GM19463 (cell line): ENCODE results near the gene ABHD1.

ENCODE experiments used
- ATAC-seq: cut with Tn5 transposase; IDR thresholded peaks from one replicate; pipeline ENCODE4 v1.9.1; 2021; ENCODE audit warnings: mild to moderate bottlenecking, moderate library complexity; ENCODE audit not compliant: unreplicated experiment

ABHD1 gene

DNA sequence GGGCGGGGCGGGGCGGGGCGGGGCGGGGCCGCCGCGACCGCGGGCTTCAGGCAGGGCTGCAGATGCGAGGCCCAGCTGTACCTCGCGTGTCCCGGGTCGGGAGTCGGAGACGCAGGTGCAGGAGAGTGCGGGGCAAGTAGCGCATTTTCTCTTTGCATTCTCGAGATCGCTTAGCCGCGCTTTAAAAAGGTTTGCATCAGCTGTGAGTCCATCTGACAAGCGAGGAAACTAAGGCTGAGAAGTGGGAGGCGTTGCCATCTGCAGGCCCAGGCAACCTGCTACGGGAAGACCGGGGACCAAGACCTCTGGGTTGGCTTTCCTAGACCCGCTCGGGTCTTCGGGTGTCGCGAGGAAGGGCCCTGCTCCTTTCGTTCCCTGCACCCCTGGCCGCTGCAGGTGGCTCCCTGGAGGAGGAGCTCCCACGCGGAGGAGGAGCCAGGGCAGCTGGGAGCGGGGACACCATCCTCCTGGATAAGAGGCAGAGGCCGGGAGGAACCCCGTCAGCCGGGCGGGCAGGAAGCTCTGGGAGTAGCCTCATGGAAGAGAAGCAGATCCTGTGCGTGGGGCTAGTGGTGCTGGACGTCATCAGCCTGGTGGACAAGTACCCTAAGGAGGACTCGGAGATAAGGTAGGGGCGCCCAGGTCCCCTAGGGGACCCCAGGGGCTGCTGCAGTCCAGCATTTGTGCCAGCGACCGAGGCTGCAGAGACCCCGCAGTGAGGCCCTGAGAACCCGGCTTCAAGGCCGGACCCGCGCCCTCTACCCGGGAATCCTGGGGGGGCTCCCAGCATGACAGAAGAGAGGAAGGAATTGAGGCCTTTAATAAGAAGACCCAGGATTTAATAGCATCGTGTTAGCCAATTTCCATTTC is 36.7 kb upstream of the ABHD1 start, which contains the start of gene KHK:
Gene KHK (plus strand): TSS at position 49 of the 870 bp plus-strand sequence. CDS start 488 bp downstream, at position 537.
- peak; percentile 5 for ATAC-seq

DNA sequence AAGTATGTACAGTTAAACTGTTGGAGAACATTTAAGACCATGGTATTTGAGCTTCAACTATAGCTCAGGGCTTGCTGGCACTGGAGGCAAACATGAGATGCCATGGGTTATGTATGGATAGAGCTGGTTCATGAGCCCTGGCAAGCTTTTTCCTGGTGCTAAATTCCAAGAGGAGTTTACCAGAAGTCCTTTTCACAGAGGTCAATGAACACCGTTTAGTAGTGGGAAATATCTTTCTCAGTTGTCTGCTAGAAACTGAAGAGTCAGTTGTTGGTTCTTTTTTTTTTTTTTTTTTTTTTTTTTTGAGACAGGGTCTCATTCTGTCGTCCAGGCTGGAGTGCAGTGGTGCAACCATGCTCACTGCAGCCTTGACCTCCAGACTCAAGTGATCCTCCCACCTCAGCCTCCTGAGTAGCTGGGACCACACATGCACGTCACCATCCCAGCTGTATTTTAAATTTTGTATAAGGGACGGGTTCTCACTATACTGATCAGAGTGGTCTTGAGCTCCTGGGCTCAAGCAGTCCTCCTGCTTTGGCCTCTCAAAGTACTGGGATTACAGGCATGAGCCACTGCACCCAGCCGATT is 35.7 kb upstream of the ABHD1 start:
- no peak for ATAC-seq

DNA sequence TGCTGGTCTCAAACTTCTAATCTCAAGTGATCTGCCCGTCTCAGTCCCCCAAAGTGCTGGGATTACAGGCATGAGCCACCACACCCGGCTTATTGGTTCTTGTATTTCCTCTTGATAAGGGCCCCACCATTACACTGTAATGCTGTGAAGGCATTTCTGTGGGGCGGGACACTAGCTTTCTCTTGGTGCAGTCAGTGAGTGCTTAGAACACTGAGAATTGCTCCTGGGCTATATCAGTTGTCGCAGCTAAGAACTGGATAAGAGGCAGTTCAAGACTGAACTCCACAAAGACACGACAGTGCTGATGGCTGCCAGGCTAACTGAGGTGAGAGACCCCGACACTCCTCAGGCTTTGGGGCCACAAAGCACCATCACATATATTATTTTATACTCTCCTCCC is 35.0 kb upstream of the ABHD1 start:
- no peak for ATAC-seq

DNA sequence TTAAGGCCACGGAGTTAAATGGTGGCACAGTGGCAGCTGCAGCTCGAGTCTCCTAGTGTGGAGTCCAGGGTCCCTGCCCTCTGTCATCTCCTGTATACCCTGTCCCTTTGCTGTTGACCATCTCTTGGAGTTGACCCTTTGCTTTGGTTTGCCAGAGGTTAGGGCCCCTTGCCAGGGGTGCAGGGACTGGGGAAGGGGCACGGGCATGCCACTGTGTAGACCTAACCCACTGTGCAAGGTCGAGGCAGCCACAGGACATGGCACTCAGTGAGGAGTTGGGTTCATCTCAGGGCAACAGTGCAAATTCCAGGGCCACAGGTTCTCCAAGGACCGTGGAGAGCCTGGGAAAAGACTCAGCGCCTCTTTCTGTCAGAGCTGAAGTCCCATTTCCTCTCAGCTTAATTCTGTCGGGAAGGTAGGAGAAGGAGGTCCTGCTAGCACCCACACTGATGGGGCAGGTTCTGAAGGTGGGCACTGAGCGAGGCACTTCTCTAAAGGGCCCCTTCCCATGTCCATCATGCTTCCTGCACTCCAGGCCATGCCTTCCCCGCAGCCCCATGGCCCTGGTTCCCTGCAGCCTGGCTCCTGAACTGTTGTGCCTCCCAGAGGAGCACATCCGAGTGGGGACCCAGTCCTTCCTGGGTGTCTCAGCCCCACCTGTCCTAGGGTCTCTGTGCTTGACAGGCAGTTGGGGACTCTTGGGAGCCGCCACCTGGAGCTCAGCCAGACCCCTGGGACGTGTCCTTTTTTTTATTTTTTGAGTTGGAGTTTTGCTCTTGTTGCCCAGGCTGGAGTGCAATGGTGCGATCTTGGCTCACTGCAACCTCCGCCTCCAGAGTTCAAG is 34.3 kb upstream of the ABHD1 start:
- ATAC-seq = no peak

DNA sequence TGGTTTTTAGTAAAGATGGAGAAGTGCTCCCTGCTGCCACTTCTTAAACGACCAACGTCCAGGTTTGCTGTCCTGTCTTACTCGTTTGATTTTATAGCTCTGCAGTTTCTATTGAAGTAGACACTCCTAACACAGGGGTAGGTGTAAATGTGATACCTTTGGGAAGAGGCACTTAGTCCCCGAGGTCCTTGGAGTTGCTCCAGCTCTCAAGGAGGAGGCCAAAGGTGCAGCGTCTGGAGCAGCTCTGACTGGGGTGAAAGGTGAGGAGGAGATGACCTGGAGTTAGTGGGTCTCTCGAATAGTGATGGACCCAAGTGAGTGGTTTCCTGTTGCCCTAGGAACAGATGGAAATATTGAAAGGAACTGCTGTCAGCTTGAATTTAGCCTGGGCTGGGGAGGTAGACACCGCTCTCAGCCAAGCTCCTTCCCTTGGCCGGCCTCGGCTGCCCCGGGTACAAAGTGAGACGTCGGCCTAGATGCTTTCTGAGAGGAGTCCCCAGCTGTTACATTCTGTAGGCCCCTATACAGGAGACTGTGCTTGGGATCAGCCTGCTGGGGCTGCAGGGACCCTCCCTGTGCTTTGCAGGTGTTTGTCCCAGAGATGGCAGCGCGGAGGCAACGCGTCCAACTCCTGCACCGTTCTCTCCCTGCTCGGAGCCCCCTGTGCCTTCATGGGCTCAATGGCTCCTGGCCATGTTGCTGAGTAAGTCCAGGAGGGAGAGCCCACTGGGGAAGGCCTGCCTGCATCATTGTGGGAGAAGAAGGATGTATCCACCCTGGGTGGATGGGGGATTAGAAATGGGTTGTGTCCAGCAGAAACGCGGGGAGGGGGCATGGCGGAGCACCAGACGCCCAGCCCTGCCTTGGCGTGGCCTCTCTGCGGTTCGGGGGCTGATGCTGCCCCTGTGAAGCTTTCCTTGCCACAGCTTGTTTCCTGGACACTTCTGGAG is 31.6 kb upstream of the ABHD1 start:
- ATAC-seq = no peak

DNA sequence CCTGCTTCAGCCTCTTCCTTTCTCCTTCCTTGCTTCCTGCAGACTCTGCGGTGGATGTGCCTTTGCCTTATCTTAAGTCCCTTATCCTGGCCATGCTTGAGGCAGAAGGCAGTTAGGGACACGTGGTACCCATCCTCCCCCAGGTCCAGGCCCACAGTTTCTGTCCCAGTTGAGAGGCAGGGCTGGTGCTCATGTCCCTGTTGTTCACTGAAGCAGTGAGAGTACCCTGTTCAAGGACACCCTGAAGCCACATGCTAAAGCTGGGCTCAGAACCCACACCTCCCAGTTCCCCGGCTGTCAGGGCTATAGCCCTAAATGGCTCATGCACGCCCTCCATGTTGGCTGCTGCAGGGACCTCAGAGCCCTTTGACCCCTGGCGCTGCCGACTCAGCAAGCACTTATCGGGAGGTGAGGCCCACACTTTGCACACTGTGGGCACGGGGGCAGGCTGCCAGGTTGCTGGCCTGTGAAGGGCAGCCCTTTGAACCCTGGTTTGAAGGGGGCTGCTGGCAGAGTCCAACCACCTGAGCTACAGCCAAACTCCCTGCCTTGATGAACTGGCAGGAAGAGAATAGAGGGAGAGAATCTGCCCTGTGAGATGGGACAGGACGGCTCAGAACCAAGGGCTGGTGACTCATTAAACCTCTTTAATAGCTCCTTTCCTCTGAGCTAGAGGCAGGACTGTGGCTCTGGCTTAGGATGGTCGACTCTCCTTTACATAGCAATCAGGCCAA is 30.8 kb upstream of the ABHD1 start:
- no peak for ATAC-seq

DNA sequence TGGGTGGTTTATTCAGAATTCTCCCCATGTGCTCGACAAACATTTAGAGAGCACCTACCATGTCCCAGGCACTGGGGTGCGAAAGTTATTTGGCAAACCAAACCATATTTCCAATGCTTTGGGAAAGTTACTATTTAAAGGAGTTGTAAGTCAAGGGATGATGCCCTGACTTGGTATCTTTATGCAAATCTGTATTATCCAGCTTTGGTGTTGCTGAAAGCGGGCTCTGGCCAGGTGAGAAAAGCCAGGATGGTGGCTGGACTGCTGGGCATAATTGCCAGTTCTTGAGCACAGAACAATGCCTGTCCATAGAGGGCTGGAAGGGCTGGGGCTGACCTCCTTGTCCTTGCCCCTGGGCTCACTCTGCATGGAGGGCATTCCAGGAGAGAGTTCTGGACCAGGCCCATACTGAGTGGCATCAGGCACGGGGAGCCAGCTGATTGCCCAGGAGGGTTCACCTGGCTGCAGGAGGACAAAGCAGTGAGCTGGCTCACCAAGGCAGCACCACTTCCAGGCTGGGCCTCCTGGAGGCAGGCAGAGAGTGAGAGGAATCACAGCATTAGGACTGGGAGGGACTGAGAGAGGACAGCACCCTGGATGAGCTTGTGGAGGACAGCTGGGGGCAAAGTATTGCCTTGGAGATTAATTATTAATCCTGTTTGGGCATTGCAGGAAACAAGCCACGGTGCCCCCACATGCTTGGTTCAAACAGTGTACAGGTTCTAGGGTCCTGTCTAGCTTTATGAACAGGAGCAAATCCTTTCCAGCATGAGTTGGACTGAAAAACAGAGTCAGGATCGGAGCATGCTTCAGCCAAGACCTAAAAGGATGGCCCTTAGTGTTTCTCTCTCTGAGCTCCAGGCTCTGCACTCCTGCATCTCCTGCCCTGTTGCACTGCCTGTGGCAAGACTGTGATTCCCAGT is 29.9 kb upstream of the ABHD1 start:
- ATAC-seq = no peak

DNA sequence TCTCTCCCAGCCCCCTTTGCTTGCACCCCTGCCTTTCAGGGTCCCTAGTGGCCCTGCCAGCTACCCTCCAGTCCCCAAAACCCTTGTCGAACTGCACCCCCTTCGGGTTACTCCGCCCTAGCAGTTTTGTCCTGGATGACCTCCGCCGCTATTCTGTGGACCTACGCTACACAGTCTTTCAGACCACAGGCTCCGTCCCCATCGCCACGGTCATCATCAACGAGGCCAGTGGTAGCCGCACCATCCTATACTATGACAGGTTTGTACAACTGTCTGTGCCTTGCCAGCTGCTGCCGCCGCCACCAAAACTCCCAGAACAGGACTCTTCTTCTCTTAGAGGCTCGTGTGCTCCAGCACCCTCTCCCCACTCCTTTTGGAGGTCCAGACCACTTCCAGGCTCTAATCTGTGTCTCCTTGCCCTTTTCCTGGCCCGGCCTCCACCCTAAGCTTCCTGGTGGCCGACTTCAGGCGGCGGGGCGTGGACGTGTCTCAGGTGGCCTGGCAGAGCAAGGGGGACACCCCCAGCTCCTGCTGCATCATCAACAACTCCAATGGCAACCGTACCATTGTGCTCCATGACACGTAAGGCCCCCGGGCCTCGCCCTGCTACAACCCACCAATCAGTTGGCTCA is 29.1 kb upstream of the ABHD1 start:
- no peak for ATAC-seq

DNA sequence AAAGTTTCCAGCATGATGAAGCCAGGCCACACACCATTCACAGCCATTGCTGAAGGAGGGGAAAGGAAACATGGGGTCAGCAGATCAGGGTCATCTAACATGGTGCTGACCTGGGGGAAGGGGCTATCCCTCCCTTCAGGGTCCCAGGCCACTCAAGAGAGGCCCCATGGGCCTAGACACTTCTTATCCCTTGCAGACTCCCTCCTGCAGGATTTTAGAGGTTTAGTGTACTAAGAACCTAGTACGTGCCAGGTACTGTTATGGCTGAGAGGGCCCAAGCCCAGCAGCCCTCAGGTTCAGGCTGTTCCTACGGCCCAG is 28.2 kb upstream of the ABHD1 start:
- no peak for ATAC-seq

DNA sequence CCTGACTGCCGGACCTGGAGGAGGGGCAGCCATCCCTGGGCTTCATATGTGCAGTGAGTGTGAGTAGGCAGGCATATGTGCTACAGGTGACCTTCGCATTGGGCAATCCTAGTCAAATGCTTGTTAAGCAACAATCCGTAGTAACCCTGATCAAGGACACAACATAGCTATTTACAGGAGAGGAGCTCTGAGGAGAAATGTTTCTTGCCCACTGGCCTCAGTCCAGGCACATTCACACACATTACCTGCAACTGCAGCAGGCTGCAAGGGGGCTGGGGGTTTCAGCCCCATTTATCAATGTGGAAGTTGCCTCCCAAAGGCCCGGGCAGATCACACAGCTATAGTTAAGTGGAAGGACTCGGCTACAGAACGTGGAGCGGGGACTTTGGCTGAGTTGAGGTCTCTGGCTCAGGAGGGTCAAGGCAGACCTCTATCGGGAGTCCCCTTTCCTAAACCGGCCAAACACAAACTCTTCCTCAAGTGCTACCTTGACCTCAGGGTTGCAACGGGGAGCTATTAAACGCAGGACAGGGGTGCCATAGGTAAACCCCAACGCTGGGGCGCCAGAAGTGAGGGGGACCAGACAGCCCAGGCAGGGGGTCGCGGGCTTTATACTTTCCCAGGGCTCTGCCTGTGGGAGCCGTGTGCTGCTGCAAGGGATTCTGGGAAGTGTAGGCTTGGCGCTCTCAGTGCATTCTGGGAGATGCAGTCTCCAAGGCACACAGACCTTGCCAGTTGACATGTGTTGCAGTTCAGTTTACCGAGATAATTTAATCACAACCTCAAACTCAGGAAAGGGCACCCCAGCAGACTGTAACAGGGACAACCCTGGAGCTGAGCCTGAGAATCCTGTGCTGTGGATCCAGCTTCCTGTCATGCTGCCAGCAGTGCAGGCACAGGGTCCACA is 27.6 kb upstream of the ABHD1 start:
- ATAC-seq = no peak

DNA sequence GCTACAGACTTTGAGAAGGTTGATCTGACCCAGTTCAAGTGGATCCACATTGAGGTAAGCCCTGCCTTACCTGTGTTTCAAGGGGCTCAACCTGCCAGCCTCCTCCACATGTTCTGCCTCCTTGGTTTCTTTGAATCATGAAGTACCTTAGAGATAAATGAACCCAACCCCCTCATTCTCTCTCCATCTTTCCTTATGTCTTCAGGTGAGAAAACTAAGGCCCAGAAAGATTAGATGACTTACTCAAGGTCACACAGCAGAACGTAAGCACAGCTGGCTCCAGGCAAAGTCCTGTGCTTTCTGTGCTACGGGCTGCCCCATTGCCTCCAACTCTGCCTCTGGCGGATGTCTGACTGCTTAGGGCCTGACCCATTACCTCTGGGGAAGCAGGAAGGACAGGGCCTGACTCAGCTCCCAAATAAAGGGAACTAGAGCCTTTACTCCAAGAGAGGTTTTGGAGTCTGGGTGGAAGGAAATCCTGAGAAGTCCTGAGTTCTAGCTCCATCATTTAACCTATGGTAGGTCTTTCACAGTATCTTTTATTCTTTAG is 26.8 kb upstream of the ABHD1 start:
- no peak for ATAC-seq

DNA sequence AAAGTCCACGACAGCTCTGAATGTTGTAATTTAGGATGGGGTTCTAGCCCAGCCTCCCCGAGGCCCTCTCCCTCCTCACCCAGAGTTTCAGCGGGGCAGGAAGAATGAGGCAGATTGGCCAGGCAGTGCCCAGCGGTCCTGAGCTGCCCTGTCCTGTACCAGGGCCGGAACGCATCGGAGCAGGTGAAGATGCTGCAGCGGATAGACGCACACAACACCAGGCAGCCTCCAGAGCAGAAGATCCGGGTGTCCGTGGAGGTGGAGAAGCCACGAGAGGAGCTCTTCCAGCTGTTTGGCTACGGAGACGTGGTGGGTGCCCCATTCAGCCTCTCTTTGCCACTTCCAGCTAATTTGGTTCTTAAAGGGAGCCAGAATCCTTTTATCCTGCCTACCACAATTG is 26.3 kb upstream of the ABHD1 start:
- ATAC-seq = no peak

DNA sequence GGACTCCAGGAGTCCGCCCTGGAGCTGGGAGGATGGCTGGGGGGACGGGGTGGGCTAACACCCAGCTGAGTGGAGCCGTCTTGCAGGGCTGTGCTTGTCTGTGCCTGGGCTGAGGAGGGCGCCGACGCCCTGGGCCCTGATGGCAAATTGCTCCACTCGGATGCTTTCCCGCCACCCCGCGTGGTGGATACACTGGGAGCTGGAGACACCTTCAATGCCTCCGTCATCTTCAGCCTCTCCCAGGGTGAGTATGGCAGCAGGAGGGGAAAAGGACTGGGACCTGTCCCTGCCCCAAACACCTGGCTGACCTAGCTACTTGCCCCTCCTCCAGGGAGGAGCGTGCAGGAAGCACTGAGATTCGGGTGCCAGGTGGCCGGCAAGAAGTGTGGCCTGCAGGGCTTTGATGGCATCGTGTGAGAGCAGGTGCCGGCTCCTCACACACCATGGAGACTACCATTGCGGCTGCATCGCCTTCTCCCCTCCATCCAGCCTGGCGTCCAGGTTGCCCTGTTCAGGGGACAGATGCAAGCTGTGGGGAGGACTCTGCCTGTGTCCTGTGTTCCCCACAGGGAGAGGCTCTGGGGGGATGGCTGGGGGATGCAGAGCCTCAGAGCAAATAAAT is 24.2 kb upstream of the ABHD1 start:
- no peak for ATAC-seq

DNA sequence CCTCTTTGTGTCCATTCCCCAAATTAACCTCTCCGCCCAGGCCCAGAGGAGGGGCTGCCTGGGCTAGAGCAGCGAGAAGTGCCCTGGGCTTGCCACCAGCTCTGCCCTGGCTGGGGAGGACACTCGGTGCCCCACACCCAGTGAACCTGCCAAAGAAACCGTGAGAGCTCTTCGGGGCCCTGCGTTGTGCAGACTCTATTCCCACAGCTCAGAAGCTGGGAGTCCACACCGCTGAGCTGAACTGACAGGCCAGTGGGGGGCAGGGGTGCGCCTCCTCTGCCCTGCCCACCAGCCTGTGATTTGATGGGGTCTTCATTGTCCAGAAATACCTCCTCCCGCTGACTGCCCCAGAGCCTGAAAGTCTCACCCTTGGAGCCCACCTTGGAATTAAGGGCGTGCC is 23.6 kb upstream of the ABHD1 start:
- ATAC-seq = no peak

DNA sequence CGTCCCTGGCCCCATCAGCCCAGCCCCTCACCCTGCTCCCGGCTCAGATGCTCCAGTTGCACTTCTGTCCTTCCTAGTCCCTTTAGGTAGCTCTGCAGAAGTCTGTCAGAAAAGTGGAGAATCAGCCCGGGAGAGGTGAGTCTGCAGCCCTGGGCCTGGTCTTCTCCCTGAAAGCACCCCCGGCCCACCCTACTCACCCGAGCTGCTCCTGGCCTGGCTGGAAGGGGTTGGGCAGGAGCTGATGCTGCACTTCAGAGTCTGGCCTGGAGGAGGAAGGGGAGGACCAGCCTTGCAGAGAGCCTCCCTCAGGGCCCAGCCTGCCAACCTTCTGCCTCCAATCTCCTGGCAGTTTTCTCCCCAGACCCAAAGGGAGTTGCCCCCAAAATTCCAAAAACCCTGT is 21.3 kb upstream of the ABHD1 start:
- no peak for ATAC-seq

DNA sequence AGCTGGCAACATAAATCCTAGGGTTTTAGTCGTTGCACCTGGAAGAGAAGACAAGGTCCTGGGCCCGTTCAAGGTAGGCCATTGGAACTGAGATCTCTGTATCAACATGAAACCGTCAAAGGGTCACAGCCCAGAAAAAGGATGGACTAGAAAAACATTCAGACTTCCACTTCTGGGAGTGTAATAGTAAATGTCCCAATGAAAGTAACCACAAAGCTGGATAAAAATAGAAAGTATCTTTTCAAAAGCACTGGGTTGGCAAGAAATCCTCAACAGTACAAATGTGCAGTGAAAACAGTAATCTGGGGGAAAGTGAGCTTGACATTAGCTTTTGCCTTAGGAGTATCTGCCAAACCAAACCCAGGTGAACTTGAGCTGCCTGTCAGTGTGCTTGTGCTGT is 17.6 kb upstream of the ABHD1 start:
- ATAC-seq = no peak

DNA sequence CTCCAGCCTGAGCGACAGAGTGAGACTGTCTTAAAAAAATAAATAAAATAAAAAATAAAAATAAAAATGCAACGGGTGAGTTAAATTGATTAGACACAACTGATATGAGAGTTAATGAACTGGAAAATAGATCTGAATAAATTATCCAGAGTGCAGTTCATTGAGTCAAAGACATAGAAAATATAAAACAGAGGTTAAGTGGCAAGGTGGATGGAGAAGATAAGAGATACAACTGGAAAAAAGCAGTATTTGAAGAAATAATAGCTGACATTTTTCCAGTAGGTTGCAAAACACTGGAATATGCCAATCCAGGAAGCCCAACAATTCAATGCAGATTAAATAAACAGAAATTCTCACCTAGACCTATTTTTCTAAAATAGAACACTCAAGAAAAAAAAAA is 15.4 kb upstream of the ABHD1 start:
- no peak for ATAC-seq
